Measurements from ENCODE around the gene UCHL3. TPM values are rescaled to one million over a fixed set of nuclear protein-coding genes. Genes with fewer than 3 reads are reported as not detected.

UCHL3 gene
- total and polyA plus RNA-seq, 2 donors (not counting 3 experiments of a cell fraction or from before 2014, with no cell fraction given) = 31.3 to 46.8 TPM

DNA sequence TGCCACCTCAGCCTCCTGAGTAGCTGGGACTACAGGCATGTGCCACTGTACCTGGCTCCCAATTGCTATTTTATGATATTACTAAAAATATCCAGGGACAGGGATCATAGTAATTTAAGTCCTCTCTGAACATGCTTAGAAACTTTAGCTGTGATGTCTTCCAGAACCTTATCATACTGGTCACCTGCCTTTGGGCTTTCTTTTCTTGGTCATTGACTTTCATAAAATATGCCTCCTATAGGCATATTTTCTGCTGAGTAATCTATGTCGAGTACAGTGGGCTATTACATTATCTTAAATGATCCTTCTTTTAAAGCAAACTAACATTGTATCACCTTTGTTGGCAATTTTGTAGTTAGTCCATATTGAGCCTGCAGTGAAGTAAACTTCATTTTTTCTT lies 6.2 kb downstream of the UCHL3 start:
- dilution Hi-C loops (cut with MboI; ENCODE audit: extremely low pct_ligation_motif_present, low sequenced_read_pairs) (no loop called here), intact Hi-C loops (cut with micrococcal nuclease) (no loop called here)
- H3K79me2 ChIP-seq (ENCODE audit: control insufficient read depth, insufficient read depth, low read length) = peaks cover 19% of the 10 kb centered on the region
- H3K27me3 ChIP-seq (ENCODE audit: control insufficient read depth in 2 of 2, insufficient read depth in 2 of 2, low read length in 2 of 2) = no peaks in the 10 kb centered on the region
- no peak overlapping the region for H3K9ac ChIP-seq (replicated peaks; ENCODE audit: extremely low read depth, insufficient read depth, low read length)
- H2AFZ ChIP-seq (ENCODE audit: low read depth, low read length) = no peak overlapping the region
- ChIA-PET POLR2A (no interaction called here), CTCF (no interaction called here)
- H3K4me1 ChIP-seq (ENCODE audit: control insufficient read depth, extremely low read depth, insufficient read depth, low read length) = no peaks in the 10 kb centered on the region
- no TSS peak for BruUV-seq (replicated peaks)
- no peak for DNase-seq (ENCODE audit: low read depth, low spot score)
- no peak overlapping the region for H3K27ac ChIP-seq (ENCODE audit: insufficient read depth, low read depth, low read length)
- H3K4me2 ChIP-seq (ENCODE audit: insufficient read depth, low read length) = no peak overlapping the region
- no peaks in the 10 kb centered on the region for H4K20me1 ChIP-seq (replicated peaks; ENCODE audit: control insufficient read depth, extremely low read depth, insufficient read depth, low read length)
- no peak overlapping the region for H3K4me3 ChIP-seq (replicated peaks in 1 of 3; ENCODE audit: insufficient read depth in 1 of 3, low read depth in 1 of 3, low read length in 3 of 3)
- H3K36me3 ChIP-seq (ENCODE audit: control insufficient read depth in 2 of 2, extremely low read depth in 1 of 2, insufficient read depth in 2 of 2, low read length in 2 of 2) = peaks cover 0 to 5% of the 10 kb centered on the region in 2 experiments
- TF ChIP-seq MYC (IDR thresholded peaks at IDR 0.05; ENCODE audit: low read depth, low read length) (no peak), CTCF (IDR thresholded peaks at IDR 0.05; ENCODE audit: extremely low read depth in 1 of 2, insufficient read depth in 1 of 2, low read depth in 1 of 2, low read length in 2 of 2) (no peak)
- peaks cover 2% of the 10 kb centered on the region for H3K9me1 ChIP-seq (replicated peaks; ENCODE audit: control insufficient read depth, extremely low read depth, insufficient read depth, low read length)
- no peak for FAIRE-seq
- H3K9me3 ChIP-seq (replicated peaks; ENCODE audit: control insufficient read depth, insufficient read depth, low read length) = no peaks in the 10 kb centered on the region

DNA sequence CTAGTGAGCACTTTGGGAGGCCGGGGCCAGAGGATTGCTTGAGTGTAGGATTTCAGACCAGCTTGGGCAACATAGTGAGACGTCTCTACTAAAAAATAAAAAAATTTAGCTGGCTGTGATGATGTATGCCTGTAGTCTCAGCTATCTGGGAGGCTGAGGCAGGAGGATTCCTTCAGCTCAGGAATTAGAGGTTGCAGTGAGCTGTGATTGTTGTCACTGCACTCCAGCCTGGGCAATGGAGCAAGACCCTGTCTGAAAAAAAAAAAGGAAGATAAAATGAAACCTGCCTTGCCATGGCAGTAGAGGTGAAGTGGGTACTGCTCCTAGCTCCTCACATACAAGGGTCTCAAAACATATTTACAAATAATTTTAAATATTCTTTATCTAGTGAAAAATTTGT lies 7.4 kb downstream of the UCHL3 start:
- POLR2A ChIA-PET = no interaction called here
- H3K9ac ChIP-seq (replicated peaks; ENCODE audit: extremely low read depth, insufficient read depth, low read length) = no peak overlapping the region
- CTCF ChIA-PET = interaction anchor here (1.2 kb wide), 1 partner anchor 75 kb away, joined by 5 read pairs; the partner anchor contains the start of gene TBC1D4
- H3K79me2 ChIP-seq (ENCODE audit: control insufficient read depth, insufficient read depth, low read length) = peaks cover 18% of the 10 kb centered on the region
- no peak overlapping the region for H2AFZ ChIP-seq (ENCODE audit: low read depth, low read length)
- H3K27me3 ChIP-seq (ENCODE audit: control insufficient read depth in 2 of 2, insufficient read depth in 2 of 2, low read length in 2 of 2) = no peaks in the 10 kb centered on the region
- intact Hi-C loops (cut with micrococcal nuclease) = no loop called here
- H3K9me3 ChIP-seq (replicated peaks; ENCODE audit: control insufficient read depth, insufficient read depth, low read length) = no peaks in the 10 kb centered on the region
- no peaks in the 10 kb centered on the region for H4K20me1 ChIP-seq (replicated peaks; ENCODE audit: control insufficient read depth, extremely low read depth, insufficient read depth, low read length)
- peaks cover 2% of the 10 kb centered on the region for H3K9me1 ChIP-seq (replicated peaks; ENCODE audit: control insufficient read depth, extremely low read depth, insufficient read depth, low read length)
- H3K36me3 ChIP-seq (ENCODE audit: control insufficient read depth in 2 of 2, extremely low read depth in 1 of 2, insufficient read depth in 2 of 2, low read length in 2 of 2) = peaks cover 0 to 8% of the 10 kb centered on the region in 2 experiments
- H3K4me3 ChIP-seq (replicated peaks in 1 of 3; ENCODE audit: insufficient read depth in 1 of 3, low read depth in 1 of 3, low read length in 3 of 3) = no peak overlapping the region
- no peak for FAIRE-seq
- TF ChIP-seq, protein P1, sequence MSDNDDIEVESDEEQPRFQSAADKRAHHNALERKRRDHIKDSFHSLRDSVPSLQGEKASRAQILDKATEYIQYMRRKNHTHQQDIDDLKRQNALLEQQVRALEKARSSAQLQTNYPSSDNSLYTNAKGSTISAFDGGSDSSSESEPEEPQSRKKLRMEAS (IDR thresholded peaks at IDR 0.05; ENCODE audit: insufficient read depth, insufficient read length) = no peak
- TF ChIP-seq EZH2 (IDR thresholded peaks at IDR 0.05; ENCODE audit: borderline replicate concordance, low read depth, low read length, severe bottlenecking) (no peak), POLR2A (IDR thresholded peaks at IDR 0.05; ENCODE audit: low read depth, low read length) (no peak), JUN (IDR thresholded peaks at IDR 0.05; ENCODE audit: borderline replicate concordance, insufficient read depth, insufficient read length, low read depth) (no peak), FOS (IDR thresholded peaks at IDR 0.05; ENCODE audit: borderline replicate concordance, insufficient read depth, low read length) (no peak), MYC (IDR thresholded peaks at IDR 0.05; ENCODE audit: low read depth, low read length) (no peak), POLR2AphosphoS5 (IDR thresholded peaks at IDR 0.05; ENCODE audit: insufficient read depth, low read depth, low read length) (no peak), GATA2 (IDR thresholded peaks at IDR 0.05; ENCODE audit: insufficient read depth, insufficient read length, low read depth, low read length) (no peak)
- dilution Hi-C loops (cut with MboI; ENCODE audit: extremely low pct_ligation_motif_present, low sequenced_read_pairs) = no loop called here
- H3K27ac ChIP-seq (ENCODE audit: insufficient read depth, low read depth, low read length) = no peak overlapping the region
- BruUV-seq (replicated peaks) = no TSS peak
- H3K4me1 ChIP-seq (ENCODE audit: control insufficient read depth, extremely low read depth, insufficient read depth, low read length) = no peaks in the 10 kb centered on the region
- no peak overlapping the region for H3K4me2 ChIP-seq (ENCODE audit: insufficient read depth, low read length)
- no peak for DNase-seq (ENCODE audit: low read depth, low spot score)
